LNCAP (cell line): ENCODE results near the gene CDKAL1.

ENCODE experiments used
- TF ChIP-seq, protein P1 (sequence below): fragments of 450-650 bp; IDR thresholded peaks from 2 replicates; pipeline ENCODE4 v1.5.1; 2017; ENCODE audit warnings: mild to moderate bottlenecking

CDKAL1 gene

DNA sequence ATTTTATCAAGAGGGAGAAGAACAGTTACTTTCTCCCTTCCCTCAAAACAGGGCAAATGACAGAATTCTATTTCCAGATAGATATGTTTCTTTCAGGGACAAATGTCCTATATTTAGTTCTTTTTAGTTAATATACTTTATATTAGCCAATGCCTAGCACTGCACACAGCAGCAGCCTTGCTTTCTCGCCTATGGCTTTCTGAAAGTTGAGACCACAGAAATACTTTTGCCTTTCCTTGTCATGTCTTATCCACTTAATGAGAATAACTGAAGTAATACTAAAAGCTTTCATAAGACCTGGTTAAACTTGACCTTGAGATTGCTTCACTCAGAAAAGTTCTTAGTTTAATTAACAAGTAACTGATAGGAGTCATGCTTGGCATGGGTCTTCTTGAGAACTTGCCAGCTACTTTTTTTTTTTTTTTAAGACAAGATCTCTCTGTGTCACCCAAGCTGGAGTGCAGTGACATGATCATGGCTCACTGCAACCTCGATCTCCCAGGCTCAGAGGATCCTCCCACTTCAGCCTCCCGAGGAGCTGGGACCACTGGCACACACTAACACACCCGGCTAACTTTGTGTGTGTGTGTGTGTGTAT is 159.3 kb downstream of the CDKAL1 start:
- TF ChIP-seq, protein P1, sequence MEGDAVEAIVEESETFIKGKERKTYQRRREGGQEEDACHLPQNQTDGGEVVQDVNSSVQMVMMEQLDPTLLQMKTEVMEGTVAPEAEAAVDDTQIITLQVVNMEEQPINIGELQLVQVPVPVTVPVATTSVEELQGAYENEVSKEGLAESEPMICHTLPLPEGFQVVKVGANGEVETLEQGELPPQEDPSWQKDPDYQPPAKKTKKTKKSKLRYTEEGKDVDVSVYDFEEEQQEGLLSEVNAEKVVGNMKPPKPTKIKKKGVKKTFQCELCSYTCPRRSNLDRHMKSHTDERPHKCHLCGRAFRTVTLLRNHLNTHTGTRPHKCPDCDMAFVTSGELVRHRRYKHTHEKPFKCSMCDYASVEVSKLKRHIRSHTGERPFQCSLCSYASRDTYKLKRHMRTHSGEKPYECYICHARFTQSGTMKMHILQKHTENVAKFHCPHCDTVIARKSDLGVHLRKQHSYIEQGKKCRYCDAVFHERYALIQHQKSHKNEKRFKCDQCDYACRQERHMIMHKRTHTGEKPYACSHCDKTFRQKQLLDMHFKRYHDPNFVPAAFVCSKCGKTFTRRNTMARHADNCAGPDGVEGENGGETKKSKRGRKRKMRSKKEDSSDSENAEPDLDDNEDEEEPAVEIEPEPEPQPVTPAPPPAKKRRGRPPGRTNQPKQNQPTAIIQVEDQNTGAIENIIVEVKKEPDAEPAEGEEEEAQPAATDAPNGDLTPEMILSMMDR = no peak

DNA sequence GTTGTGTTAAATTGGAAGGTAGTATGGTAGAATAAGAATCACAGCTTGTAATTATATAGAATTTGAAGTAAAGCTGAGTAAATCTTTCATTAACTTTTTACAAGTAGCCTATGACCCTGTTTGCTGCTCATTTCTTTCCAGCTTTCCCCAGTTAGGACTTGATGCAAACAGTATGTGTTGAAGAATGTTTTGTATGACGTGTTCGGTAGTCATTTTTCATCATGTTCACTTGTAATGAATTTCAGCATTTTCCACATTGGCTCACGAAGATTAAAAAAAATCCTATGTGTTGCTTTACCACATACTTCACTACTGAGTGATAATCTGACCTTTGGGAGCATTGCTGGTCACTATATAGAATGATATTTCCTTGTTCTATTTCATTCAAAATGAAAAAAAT is 162.4 kb downstream of the CDKAL1 start:
- TF ChIP-seq, protein P1 = no peak

DNA sequence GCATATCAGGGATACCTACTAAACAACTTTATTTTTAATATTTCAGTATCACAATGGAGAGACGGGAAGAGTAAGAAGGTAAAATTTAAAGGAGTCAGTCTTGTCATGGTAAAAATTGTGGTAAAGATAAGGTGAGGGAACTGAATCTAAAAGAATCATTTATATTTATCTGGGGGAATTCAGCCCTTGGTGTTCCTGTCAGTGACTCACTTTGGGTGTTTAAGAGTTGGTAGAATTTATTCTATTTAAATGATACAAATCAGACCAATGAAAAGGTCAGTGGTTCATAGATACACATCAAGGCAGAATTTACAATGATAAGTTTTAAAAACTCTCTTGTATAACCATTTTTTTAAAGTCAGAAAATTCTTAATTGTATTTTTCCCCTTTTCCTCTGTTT is 164.4 kb downstream of the CDKAL1 start:
- TF ChIP-seq, protein P1 = no peak

DNA sequence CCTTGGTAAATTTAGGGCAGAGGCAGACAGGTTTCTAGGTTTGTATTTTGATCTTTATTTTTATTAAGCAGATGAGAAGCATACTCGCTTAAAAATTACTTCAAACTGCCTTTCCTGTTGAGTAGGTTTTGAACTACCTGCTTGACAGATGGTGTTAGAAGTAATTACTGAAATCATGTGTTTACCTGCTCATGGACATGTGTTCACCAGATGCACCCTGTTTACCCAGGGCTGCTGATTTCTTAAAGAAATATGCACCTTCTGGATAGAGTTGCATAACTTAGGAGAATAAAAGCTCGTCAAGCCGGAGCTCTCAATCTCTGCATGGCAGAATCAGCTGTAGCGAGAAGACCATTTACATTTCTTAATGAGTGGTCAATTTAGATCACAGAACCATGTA is 165.1 kb downstream of the CDKAL1 start:
- TF ChIP-seq, protein P1 = no peak

DNA sequence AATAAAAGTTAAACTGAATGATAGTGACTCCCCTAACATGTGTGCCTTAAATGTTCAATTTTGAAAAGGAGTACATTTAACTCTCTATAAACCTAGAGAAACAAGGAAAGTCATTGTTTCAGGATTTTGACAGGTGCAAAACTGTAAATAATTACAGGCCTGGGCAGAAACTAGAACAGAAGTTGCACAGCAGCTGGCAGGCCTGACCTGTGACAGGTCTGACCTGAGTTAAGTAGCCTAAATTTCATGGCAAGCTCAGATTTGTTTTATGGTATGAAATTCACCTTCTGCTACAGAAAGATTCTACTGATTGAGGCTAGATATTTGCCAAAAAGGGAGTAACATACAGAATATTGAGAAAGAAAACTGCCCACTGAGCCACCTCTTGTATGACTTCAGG is 166.1 kb downstream of the CDKAL1 start:
- TF ChIP-seq, protein P1 = no peak

DNA sequence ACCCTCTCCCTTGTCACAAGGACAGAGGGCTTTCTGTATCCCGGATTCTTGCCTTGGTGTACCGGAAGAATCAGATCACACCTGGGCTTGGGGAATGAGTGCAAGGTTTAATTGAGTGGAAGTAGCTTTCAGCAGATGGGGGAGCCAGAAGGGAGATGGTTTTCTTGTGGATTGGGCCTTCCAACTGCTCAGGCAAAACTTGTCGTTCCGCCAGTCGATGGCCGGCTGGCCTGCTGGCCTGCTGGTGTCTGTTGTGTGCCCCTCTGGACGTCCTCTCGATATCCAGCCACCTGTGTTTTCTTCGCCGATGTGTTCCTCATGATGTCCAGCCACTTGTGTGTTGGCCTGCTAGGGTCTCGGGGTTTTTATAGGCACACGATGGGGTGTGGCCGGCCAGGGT is 168.1 kb downstream of the CDKAL1 start:
- TF ChIP-seq, protein P1 = no peak

DNA sequence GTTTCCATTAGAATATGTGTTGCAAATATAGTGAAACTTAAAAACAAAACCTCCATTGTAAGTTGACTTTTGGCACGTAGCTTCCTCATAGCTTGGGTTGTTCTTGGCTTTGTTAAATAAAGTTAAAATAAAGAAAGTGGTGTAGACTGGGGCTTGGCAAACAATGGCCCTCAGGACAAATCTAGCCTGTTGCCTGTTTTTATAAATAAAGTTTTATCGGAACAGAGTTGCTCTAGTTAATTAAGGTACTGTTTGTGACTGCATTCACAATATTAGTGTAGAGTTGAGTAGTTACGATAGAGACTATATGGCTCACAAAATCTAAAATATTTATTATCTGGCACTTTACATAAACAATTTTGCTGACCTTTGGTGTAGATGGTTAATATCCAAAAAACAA is 168.8 kb downstream of the CDKAL1 start:
- TF ChIP-seq, protein P1 = no peak
